Activated CD8-positive, alpha-beta memory T cell treated with anti-CD3 and anti-CD28 coated beads for 24 hours (primary cell): Measurements from ENCODE around the gene SLC50A1.
"Not testable (repeated sequence)": the region's sequence is repeated elsewhere in the genome, so short reads cannot be mapped to it uniquely, and the experiment has no call there.

ENCODE experiments used
- DNase-seq: peaks from one replicate; pipeline ENCODE4 v3.0.0-alpha.2; 2020

The SLC50A1 gene

DNA sequence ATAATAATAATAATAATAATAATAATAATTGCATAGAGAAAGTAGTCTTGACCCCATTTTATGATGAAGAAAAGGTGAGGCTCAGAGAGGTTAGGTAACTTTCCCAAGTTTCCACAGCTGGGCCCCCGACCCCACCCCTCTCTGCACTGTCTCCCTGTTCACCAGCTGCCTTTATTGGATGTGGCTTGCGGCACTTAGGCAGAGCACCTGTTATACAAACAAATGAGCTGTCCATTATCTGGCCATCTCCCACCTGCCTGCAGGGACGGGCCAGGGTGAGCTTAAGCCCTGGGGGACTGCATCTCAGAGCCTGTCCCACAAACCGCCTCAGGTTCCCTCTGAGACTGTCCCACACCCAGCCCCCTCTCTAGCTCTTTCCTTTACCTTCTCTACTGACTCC is 18.0 kb upstream of the SLC50A1 start:
- no peak for DNase-seq

DNA sequence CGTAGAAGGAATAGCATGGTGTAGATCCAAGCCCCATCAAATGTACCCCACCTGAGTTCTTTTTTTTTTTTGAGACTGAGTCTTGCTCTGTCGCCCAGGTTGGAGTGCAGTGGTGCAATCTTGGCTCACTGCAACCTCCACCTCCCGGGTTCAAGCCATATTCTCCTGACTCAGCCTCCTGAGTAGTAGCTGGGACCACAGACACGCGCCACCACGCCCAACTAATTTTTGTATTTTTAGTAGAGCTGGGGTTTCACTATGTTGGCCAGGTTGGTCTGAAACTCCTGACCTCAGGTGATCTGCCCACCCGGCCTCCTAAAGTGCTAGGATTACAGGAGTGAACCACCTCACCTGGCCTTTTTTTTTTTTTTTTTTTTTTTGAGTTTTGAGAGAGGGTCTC is 17.6 kb upstream of the SLC50A1 start:
- not testable (repeated sequence) for DNase-seq

DNA sequence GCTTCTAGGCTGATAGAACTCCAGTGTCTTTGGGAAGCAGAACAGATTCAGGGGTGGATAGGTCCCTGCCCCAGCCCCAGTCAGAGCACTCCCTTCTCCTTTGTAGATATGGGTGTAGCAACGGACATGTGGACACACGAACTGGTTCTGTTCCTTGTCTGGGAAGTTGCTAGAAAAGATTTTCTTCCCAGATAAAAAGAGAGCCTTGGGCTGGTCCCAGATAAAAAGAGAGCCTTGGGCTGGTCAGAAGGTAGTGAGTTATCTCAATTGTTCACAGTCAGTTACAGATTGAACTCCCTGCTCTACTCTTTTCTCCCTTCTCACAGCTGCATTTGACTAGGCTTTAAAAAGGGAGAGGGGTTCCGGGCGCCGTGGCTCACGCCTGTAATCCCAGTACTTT is 15.4 kb upstream of the SLC50A1 start:
- DNase-seq: no peak

DNA sequence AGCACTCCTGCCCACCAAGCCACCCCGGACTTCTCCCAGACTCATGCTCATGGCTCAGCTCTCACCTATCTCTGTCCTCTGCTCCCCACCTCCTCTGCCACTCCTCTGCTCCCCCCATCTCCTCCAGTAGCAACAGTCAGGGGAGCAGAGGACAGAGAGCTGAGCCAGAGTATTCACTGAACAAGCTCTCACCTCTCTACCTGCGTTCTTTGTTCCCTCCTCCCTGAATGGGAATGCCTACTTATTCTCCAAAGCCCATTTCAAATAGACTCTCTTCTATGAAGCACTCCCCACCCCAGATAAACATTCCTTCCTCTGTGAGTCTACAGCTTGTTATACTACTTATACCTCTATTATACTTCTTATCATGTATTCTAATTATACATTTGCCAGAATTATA is 14.4 kb upstream of the SLC50A1 start:
- DNase-seq: no peak

DNA sequence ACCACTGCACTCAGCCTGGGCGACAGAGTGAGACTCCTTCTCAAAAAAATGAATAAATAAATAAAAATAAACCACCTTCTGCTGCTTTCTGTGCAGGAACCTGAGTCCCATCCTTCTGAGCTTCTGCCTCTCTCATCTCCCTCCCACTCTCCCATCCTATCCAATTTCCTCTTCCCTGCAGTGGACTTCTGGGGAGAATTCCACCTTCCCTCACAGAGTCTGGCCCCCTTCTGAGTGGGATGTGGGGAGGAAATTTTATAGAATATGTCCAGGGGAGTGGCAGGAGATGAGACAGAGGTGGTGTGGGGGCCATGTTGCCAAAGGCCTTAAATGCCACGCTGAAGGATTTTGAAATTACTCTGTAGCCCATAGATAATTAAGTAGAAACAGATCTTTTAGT is 13.3 kb upstream of the SLC50A1 start:
- DNase-seq: no peak

DNA sequence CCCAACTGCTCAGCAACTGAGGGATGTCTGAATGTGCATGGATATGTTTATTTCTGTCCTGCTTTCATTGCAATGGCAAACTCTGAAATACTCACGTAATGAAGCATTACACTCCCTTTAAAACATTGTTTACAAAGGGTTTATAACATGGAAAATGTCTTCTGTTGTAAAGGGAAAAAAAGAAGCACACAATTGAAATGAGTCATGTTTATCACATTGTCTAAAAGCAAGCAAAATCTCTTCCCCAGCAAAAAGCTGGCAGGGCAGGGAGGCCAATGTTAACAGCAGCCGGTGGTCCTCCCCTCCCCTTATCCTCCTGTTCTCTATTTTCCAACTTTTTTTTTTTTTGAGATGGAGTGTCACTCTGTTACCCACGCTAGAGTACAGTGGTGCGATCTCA is 11.9 kb upstream of the SLC50A1 start:
- no peak for DNase-seq

DNA sequence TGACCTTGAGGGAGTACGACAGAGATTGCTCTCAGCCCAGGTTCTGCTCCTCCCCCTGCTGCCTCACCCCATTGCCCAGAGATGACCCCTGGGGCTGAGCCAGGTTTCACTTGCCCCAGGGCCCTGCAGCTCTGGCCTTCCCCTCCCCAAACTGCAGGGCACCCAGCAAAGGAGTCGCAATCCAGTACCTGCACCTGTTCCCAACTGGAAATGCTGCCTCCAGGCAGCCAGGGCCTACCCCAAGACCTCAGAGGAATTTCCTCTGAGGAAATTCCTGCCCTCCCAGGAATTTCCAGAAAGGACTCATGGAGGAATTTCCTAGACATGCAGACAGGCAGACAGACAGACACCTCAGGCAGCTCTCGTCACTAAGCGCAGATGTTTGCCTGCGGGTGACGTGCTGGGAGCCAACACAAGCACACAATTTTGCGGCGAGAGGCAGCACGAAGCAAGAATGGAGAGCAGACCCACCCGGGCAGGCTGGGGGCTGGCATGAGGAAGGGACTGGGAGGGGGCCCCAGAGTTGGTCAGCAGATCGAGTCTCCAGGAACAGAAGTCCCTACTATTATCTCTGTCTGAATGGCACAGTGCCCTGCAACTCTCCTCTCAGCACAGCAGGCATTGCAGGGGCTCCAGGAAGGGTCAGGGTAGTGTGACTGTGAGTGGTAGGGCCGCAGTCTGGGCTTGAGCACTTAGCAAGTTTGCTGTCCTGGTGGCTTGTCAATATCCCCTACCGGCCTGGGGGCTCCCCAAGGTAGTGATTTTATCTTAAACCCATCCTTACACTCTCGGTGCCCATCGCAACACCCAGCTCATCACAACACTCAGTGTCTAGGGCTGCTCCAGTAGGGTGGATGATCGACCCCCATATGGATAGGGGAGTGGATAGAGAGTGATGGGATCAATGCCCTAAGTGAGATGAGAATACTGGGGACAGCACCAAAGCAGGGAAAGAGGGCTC is 10.9 kb upstream of the SLC50A1 start:
- no peak for DNase-seq

DNA sequence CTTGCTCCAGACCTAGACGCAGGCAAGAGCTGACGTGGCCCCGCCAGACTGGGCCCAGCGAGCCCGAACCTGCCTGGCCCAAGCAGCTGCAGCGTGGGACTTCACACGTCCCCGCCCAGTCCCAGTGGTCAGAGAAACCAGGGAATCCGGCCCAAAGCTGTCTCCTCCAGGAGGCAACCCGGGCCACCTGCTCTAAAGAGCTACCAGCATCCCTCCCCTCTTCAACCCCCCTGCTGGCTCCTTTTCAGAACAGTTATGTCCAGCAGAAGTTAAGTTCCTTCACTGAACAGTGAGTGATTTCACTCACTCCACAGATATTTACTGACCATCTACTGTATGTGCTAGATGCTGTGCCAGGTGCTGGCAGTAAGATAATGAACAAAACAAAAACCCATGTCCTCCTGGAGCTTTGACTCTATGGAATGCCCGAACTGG is 10.1 kb upstream of the SLC50A1 start:
- DNase-seq: no peak

DNA sequence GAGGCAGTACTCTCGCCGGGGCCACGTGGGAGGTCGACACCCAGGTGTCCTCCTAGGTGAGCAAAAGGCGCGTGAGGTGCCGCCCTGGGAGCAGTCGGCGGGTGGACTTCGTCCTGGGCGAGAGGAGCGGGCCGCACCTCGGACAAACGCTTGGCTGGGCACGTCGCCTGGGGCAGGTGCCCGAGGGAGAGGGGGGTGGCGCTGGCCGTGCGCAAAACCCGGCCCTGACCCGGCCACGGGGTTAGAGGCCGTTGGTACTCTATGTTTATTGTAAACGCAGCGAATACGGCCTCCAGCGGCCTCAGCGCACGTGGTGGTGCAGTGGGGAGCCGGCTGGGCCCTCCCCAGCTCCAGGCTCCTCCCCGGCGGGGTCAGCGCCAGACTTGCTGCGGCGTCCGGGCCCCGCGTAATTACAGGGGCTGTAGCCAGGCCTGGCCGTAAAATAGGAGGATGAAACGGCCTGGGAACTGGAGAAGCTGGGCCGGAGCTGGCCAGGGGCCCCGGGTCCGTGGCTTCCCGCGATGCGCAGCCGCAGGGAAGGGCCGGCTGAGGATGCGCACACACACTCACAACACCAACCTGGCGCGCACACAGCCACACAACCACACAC is 9.6 kb upstream of the SLC50A1 start:
- peak; percentile 55 for DNase-seq

DNA sequence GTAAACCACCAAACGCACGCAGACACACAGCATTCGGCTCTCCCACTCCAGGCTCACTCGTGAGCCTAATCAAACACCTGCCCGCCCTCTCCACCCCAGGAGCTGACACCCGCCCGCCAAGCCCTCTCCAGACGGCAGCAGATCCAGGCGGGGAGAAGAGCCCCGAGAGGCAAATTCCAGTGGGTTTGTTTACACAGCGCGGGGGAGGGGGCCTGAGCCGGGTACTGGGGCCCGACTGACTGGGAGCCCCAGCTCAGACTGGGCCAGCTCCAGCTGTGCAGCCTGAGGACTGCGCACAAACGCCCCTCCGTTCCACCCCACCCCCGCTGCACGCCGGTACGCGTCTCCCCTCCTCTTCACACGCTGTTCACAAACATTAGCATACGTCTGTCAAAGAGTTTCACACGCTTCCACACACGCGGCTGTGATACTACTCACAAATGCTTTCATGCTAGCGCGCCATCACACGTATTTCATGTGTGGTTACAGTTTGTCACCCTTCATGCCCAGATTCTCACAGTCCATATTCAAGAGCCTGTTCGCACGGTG is 9.0 kb upstream of the SLC50A1 start:
- peak; percentile 67 for DNase-seq

DNA sequence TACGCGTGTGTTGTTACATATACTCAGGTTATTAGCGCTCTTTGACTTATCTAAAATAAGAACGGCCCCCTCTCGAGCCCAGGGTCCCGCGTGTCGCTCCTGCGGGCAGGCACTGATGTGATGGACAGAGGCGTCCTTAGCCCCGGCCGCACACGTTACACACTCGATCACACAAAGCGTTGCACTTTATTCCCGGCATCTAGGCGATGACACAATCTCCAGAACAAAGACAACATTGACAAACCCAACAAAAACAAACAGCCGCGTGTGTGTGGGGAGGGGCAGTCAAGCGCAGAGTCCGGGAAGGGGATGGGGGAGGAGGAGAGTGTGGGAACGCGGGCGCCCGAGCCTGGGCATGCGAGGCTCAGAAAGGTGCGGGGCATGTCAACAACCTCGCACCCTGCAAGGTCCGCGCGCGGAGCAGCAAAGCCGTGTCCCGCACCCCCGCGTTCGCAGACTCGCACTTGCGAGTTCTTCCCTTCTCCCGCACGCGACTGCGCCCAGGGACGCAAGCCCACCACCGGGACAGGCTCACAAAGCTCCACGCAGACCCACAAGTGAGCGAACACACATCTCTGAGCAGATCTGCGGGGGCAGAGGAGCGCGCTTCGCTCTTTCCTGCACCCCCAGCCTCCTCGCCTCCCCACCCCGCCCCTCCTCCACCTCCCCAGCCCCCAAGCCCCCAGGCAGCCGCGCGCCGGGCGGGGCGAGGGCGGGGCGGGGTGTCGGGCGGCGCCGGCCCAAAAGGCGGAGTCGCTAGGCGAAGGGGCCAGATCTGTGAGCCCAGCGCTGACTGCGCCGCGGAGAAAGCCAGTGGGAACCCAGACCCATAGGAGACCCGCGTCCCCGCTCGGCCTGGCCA is 8.3 kb upstream of the SLC50A1 start, which contains the start of gene EFNA1:
Gene EFNA1, plus strand, starts transcription at position 772 of the 862 bp plus-strand sequence. CDS start 102 bp downstream, outside the sequence.
- DNase-seq: peak; percentile 78

DNA sequence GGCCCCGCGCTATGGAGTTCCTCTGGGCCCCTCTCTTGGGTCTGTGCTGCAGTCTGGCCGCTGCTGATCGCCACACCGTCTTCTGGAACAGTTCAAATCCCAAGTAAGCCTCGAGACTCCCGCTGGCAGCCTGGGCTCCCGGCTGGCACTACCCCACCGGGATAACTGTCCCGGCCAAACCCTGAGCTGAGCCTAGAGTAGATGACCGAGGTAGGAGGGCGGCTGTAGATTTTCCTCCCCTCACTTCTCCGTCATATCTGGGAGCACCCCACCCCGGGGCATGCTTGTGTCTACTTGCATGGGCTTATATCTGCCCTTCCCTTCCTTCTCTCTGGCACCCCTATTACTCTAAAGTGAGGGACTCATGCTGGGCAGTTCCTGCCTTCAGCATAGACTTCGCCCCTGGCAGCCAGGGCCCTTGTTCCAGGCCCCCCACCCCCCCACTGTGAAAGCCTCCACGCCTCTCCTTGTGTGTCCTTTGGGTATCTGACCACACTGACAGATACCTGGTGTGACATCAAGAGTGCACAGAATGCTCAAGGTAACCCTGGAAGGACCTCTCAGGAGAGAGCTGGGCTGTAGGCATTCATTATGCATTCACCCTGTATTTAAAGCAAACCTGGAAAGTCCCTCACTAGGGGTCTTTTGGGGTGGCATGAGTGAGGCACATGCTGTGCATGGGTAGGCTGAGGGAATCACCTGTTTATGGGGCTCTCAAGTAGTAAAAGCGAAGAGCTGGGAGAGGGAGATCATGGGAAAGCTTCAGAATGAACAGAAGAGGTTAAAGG is 7.5 kb upstream of the SLC50A1 start:
- peak; percentile 56 for DNase-seq

DNA sequence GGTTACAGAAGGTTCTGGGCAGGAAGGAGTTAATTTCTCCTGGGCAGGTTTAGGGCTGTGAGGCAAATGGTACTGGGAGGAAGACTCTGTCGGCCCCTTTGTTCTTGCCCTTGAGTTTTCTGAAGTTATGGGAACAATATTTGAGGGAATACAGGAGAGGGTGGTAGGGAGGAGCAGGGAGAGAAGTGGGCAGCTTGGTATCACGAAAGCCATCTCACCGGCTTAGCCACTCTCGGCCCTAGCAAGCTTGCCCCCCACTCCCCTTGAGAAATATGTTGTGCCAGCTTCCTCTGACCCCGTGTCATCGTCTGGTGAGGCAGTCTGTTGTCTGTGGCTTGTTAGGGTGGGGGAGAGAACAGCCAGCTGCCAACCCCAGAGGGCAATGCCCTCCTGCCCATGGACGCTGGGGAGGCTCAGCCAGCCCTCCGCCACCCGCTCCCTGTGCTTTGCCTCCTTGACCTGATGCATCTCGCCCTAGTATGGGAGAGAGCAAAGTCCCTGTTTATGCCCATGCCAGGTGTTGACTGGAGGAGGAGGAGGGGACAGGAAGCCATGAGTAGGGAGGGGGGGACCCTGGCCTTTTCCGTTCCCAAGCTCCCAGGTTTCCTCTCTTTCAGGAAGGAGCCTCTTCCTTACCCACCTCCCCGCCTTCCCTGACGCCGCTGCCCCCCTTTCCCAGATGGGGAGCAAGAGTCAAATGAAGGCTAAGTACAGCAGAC is 6.7 kb upstream of the SLC50A1 start:
- DNase-seq: peak; percentile 61

DNA sequence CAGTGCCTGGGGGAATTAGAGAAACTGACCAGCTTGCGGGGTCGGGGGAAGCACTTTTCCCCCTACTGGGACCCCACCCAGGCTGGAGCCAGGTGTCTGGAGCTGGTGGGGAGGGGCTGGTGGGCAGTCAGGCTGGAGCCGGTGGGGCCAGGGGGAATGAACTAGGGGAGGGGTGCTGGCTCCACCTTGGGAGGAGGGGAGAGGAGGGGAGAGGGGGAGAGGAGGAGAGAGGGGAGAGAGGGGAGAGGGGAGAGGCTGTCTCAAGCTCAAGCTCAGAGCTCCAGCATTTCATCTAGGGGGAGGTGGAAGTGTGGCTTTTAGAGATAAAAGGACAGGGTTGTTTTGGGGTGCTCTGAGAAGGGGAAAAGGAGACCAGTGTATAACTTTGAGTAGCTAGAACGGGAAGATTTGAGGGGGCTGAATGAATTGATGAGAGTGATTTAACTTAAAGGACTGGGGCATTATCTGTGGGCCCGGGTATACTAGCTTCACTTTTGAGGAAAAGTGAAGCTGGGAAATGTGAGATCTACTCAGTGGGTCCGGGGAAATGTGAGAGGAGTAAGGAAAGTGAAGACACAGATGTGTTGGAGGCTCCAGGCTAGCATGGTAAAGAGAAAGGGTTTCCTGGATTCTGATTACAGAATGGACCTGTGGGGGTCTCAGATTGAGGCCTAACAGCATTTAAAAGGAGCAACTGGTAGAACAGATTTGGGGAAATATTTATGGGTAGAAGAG is 5.2 kb upstream of the SLC50A1 start:
- no peak for DNase-seq

DNA sequence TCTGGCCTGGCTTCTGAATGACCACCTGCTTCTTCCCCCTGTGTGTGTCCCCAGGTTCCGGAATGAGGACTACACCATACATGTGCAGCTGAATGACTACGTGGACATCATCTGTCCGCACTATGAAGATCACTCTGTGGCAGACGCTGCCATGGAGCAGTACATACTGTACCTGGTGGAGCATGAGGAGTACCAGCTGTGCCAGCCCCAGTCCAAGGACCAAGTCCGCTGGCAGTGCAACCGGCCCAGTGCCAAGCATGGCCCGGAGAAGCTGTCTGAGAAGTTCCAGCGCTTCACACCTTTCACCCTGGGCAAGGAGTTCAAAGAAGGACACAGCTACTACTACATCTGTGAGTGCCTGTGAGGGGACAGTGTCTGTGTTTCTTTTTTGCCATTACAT is 4.4 kb upstream of the SLC50A1 start:
- no peak for DNase-seq

DNA sequence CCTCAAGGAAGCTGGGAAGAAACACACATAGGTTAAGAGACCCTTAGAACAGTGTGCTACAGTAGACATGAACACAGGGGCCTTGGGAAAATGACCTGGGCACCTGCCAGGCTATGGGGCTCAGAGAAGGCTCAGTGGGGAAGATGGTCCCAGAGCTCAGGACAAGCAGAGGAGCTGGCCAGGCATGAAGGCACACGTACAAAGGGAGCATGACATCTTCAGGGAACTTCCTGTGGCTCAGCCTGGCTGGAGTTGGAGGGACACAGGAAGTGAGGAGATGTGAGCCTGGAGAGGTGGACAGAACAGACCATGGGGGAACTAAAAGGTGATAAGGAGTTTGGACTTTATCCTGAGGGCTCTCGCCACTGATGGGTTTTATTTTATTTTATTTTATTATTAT is 3.8 kb upstream of the SLC50A1 start:
- no peak for DNase-seq

DNA sequence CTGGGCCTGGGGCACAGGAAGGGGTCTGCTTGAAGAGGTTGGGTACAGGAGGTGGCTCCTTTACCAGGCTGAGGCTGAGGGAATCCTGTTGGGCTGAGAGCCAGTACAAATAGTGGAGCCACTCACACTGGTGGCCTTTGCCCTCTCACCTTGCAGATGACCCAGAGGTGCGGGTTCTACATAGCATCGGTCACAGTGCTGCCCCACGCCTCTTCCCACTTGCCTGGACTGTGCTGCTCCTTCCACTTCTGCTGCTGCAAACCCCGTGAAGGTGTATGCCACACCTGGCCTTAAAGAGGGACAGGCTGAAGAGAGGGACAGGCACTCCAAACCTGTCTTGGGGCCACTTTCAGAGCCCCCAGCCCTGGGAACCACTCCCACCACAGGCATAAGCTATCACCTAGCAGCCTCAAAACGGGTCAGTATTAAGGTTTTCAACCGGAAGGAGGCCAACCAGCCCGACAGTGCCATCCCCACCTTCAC is 1.8 kb upstream of the SLC50A1 start:
- no peak for DNase-seq

DNA sequence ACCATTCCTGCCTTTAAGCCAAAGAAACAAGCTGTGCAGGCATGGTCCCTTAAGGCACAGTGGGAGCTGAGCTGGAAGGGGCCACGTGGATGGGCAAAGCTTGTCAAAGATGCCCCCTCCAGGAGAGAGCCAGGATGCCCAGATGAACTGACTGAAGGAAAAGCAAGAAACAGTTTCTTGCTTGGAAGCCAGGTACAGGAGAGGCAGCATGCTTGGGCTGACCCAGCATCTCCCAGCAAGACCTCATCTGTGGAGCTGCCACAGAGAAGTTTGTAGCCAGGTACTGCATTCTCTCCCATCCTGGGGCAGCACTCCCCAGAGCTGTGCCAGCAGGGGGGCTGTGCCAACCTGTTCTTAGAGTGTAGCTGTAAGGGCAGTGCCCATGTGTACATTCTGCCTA is 1.3 kb upstream of the SLC50A1 start:
- DNase-seq: no peak

DNA sequence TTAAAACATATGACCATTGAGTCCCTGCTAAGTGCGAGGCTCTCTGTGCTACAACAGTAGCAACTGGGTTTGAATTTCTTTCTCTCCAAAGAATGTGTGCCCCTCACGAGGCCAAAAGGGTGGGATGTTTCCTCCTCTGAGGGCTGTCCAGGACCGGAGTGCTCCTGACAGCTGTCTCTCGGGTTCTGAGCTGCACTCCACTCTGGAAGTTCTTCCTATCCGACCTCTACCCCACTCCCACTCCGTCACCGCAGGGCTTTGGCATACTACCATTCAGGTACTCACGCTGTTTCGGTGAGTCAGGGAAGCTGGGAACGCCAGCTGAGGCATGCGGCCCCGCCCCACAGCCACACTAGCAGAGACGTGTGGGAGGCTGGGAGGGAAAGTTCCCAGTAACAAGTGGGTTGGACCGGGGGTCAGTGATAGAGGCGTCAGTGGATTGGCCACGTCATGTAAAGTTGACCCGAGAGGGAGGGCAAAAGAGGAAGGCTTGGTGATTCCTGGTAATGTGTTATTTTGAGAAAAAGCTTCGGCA is 705 bp upstream of the SLC50A1 start:
- DNase-seq: peak; percentile 83

DNA sequence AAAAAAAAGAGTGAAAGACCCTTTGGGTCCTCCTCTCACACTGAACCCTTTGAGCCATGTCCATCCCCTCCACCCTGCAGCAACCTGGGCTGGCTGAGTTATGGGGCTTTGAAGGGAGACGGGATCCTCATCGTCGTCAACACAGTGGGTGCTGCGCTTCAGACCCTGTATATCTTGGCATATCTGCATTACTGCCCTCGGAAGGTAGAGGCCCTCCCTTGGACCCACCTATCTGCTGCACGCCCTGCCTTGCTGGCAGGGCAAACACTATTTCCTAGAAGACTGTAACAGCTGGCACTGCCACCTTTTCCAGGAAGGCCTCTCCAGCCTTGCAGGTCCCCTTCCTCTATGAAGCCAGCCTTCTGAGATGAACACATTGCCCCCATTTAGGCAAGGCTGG is 1.1 kb downstream of the SLC50A1 start:
- DNase-seq: peak; percentile 67
